ENCODE measurements around the gene TNIP1.

The TNIP1 gene

DNA sequence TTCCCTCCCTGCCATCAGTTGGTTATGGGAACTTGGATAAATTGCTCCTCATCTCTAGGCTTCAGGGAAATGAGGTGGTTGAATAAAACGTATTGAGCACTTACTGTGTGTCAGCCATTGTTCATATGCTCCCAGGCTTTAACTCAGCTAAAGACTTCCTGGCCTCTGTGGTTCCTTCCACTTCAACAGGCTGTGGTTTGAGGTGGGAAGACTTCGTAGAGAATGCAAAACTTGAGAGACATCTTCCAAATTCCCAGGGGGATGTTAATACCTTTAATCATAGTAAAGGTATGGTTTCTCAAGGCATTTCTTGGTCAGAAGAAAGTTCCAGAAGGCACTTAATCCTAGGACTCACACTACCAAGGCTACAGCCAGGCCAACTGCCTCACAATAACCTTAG lies 62.0 kb downstream of the TNIP1 start:
- no peak for DNase-seq

GRCh38 chr5:151017897-151018296 lies 62.9 kb downstream of the TNIP1 start:
- no peak for DNase-seq

GRCh38 chr5:151016700-151017099 lies 64.1 kb downstream of the TNIP1 start:
- DNase-seq = no peak

GRCh38 chr5:151015974-151016587 lies 64.8 kb downstream of the TNIP1 start:
- DNase-seq = no peak

- DNase-seq = no peak
Observed at GRCh38 chr5:151014680-151015343, 66.0 kb downstream of the TNIP1 start.

GRCh38 chr5:151012862-151013261 lies 68.0 kb downstream of the TNIP1 start:
- no peak for DNase-seq

- no peak for DNase-seq
Observed at GRCh38 chr5:151008906-151009305, 71.9 kb downstream of the TNIP1 start.

GRCh38 chr5:151008210-151008491 lies 72.7 kb downstream of the TNIP1 start:
- DNase-seq = no peak

DNA sequence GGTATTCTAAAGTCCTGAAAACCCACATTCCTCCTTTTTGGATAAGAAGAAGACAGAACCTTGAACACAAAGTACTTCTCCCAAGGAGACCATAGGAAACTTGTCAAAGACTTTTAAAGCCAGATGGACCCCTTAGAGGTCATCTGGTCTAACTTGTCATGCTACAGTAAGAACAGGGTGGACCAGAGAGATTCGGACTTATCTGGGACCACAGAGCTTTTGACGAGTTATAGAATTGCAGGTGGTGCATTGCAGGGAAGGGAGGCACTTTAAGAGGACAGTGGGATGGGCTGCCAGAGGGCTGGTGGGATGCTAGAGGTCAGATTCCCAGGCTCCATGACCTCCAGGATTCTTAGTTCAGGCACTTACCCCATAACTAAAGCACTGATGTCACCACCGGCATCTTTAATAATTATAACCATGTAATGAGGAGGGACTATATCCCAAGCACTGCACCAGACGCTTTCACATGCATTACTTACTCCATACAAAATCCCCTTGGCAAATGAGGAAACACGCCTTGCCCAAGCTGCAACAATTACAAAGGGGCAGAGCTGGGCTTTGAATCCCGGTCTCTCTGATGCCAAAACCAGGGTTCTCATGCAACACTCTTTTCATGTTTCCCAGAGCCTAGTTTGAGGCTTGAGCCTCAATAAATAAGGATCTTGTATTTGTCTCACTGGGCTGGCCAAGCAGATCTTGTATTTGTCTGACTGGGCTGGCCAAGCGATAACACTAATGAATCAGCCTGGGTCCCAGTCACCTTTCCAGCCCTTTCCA lies 73.2 kb downstream of the TNIP1 start:
- no peak for DNase-seq

DNA sequence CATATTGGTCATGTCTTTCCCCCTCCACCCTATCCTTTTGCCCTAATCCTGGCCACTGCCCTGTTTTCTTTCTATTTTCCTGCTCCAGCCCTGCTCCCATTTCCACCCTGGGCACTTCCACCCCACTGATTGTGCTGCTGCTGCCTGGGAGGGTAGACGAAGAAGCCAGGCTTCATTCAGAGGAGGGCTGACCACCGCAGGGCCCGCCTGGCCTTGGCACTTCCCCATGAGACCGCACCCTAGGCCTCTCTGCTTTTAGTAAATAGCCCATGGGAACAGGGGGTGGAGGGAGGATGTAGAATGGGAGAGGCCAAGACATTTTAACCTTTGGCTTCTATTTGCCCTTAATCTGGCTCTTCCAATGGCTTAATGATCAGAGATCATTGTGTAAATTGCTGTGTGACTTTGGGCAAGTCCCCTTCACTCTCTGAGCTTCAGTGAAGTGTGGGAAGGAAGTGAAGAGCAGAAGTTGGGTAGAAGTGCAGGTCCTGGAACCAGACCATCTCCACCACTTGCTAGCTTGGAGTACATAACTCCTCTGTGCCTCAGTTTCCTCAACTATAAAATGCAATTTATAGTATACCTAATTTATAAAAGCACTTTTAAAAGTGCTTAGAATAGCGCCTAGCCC lies 74.0 kb downstream of the TNIP1 start:
- no peak for DNase-seq

GRCh38 chr5:151005950-151006576 lies 74.8 kb downstream of the TNIP1 start:
- no peak for DNase-seq

- no peak for DNase-seq
Observed at GRCh38 chr5:151005187-151005949, 75.5 kb downstream of the TNIP1 start.

GRCh38 chr5:151004499-151004898 lies 76.3 kb downstream of the TNIP1 start:
- DNase-seq = no peak

- no peak for DNase-seq
Observed at GRCh38 chr5:151003503-151003860, 77.4 kb downstream of the TNIP1 start.

DNA sequence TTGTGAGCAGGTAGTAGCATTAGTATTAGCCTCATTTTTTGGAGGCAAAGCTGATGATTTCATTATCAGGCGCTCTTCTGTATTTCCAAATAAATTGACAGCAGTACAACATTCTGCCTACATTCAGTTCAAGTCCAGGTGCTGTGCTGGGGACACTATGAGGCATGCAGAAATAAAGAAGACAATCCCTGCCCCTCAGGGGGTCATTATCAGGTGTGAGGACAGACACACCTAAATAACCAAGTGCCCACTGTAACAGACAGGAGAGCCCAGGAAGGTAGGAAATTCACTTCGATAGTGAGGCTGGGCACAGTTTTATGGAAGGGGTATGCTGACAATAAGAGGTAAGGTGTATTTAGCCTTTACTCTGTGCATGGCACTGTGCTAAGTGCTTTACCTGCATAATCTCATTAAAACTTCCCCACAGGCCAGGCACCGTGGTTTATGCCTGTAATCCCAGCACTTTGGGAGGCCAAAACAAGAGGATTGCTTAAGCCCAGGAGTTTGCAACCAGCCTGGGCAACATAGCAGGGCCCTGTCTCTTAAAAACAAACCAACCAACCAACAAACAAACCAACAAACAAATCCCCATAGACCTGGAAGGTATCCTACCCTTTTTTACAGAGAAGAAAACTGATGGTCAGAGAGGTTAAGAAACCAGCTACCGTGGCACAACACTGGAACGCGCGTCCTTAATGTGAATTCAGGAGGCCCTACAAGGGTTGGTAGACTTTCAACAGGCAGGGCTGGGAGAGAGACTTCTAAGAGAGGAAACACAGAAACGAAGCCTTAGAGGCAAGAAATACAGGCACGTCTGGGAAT lies 77.9 kb downstream of the TNIP1 start:
- no peak for DNase-seq

GRCh38 chr5:151002250-151002649 lies 78.6 kb downstream of the TNIP1 start:
- DNase-seq = no peak

DNA sequence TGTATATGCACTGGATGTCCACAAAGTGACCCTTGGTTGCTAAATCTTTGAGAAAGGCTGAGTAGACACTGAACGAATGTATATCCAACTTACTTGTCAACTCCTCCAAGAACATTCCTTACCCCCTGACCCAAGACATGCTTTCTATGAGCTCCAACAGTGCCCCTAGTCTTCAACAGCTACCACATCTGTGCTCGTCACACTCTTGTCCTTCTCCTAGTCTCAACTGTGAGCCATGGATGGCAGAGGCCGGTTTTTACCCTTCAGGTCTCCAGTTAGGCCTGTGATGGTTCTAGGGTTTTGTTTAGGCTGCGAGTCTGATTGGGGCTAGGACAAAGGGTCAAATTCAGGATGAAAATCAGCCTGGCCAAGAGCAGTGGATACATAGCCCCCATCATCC lies 79.4 kb downstream of the TNIP1 start:
- DNase-seq = no peak

GRCh38 chr5:150999704-151000442 lies 81.0 kb downstream of the TNIP1 start:
- no peak for DNase-seq

GRCh38 chr5:150993826-150994412 lies 86.9 kb downstream of the TNIP1 start:
- no peak for DNase-seq

GRCh38 chr5:150993422-150993821 lies 87.4 kb downstream of the TNIP1 start:
- no peak for DNase-seq

GRCh38 chr5:150992705-150993104 lies 88.1 kb downstream of the TNIP1 start:
- no peak for DNase-seq

Measured in cerebellar nuclear complex (tissue), 1 donor.